Suppressor macrophage treated with lipopolysaccharide for 4 hours (primary cell): ENCODE results near the gene CDC14B.
A peak's percentile ranks its signal among the peaks of the same experiment; 100 is the strongest.
"Not testable (repeated sequence)": the region's sequence is repeated elsewhere in the genome, so short reads cannot be mapped to it uniquely, and the experiment has no call there.

Source experiments
- DNase-seq: peaks from one replicate; pipeline ENCODE4 v3.0.0-alpha.2; 2020

The CDC14B gene

GRCh38 chr9:96619491-96620180 is at the start of gene CDC14B:
Gene CDC14B, minus strand, starts transcription at chr9:96619843. Its CDS starts 465 bp downstream, at chr9:96619378.
- DNase-seq: peak; percentile 72

DNA sequence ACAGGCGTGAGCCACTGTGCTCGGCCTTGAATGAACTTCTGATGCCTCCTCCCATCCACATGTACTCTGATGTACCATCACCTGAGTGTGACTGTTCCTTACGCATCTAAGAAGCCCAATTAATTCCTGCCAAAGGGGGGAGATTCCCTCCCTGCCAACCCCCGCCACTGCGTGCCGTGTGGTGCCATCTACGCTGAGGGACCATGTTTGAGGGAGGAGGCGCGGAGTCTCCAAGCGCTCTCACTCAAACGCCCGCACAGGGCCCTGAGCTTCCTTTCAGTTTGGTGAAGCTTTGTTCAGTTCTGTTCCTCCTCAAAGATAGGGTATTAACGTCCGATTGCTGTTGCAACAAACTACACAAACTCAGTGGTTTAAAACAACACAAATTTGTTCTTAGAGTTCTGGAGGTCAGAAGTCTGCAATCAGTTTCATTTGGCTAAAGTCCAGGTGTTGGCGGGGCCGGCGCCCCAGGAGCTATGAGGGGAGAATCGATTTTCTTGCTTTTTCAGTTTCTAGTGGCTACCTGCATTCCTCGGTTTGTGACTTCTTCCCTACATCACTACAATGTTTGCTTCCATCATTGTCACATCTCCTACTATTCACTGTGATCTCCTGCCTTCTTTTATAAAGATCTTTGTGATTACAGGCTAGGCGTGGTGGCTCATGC is 49.4 kb upstream of the CDC14B start:
- no peak for DNase-seq

DNA sequence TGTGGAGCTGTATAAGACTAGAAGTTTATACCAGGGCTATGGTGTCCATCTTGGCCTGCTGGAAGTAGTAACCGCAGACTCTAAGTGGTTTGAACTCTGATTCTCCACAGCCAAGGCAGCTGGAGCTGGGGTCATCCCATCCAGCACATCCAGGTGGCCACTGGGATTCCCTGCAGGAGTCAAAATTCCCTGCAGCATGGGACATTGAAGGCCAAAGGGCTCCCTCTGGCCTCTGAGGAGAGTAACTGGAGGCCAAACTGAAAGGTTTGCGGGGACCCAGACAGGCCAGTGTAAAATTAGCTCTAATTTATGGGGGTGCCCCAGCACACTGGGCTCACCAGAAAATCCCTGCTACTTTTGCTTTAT is 47.7 kb upstream of the CDC14B start:
- no peak for DNase-seq

GRCh38 chr9:96666653-96667362 is 47.2 kb upstream of the CDC14B start:
- peak; percentile 74 for DNase-seq

DNA sequence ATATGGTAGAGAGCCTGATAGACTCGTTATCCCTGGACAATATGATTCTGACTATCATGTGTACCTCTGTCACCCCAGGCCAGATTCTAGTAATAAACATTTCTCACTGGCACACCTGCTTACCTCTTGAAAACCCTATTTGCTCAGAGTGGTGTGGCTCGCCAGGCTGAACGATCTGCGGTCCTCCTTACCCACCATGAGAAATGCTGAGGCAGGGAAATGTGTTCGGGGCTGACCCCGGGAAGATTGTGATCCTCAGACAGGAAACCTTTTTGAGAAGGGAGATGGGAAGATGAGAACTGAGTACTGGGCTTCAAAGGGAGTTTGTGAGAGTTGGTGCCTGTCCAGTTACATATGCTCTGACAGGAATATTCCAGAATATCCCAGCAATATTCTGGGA is 46.1 kb upstream of the CDC14B start:
- no peak for DNase-seq

GRCh38 chr9:96663506-96664120 is 44.0 kb upstream of the CDC14B start:
- no peak for DNase-seq

GRCh38 chr9:96661711-96662110 is 42.1 kb upstream of the CDC14B start:
- no peak for DNase-seq

DNA sequence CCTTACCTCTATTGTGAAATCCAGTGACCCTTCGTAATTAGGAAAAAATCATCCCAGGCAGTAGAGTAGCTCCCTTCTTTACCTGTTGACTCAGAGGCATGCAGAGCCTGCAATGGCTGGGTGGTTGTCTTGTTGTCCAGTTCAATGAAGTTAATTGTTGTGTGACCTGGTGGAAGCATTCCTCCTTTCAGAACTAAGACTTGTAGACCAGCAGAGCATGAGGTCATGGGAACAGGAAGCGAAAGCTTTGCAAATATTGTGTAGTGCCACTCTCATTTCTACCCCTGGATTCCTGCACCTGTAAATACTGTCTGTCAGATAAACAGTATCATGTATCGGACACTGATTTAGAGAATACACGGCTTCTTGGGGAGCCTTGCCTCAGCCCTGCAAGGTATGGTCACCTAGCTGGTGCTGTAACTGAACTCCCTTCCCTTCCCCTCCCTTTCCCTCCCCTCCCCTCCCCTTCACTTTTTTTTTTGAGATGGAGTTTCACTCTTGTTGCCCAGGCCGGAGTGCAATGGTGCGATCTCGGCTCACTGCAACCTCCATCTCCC is 41.1 kb upstream of the CDC14B start:
- DNase-seq: no peak

GRCh38 chr9:96655198-96655851 is 35.7 kb upstream of the CDC14B start, which contains the start of gene PRXL2C:
Gene PRXL2C, minus strand, starts transcription at chr9:96655317. Its CDS starts 36 bp downstream, at chr9:96655281.
- peak; percentile 93 for DNase-seq

- DNase-seq: peak; percentile 96
These were observed 35.0 kb upstream of the CDC14B start for GRCh38 chr9:96654450-96655197.

DNA sequence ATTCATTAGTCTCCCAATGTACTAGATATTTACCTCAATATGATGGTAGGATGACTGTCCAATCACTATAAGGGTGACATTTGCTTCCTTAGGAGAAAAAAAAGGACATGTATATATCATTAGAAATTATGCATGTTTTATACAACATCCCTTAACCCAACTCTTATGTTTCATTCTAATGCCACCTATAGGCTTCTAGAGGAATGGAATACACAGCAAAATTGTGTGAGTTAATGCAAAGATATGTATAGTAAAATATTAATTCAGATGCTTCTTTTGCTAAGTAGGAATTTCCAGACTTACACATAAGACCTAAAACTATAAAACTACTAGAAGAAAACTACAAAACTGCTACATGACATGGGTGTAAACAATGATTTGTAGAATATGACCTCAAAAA is 32.0 kb upstream of the CDC14B start:
- peak; percentile 28 for DNase-seq

- DNase-seq: no peak
These were observed 30.1 kb upstream of the CDC14B start for GRCh38 chr9:96649620-96650324.

GRCh38 chr9:96646081-96646991 is 26.7 kb upstream of the CDC14B start:
- peak; percentile 92 for DNase-seq

GRCh38 chr9:96644137-96644536 is 24.5 kb upstream of the CDC14B start:
- DNase-seq: no peak

DNA sequence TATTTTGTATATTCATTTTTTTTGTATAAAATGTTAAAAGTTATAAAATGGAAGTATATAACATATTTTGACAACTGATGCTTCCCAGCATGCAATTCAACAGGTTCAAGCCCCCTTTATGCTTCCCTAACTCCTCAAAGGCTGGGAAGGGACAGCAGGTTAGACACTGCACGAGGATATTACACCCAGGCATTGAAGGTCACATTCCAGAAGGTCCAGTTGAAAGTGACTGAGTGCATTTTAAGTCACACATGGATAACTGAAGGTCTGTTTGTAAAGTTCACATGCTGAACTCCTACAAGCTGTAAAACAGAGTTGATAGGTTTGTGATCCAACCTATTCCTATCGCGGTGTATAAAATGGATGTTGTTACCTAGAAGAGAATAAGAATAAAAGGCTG is 21.9 kb upstream of the CDC14B start:
- no peak for DNase-seq

GRCh38 chr9:96638606-96639364 is 19.1 kb upstream of the CDC14B start:
- DNase-seq: no peak

- no peak for DNase-seq
These were observed 16.7 kb upstream of the CDC14B start for GRCh38 chr9:96636368-96636767.

DNA sequence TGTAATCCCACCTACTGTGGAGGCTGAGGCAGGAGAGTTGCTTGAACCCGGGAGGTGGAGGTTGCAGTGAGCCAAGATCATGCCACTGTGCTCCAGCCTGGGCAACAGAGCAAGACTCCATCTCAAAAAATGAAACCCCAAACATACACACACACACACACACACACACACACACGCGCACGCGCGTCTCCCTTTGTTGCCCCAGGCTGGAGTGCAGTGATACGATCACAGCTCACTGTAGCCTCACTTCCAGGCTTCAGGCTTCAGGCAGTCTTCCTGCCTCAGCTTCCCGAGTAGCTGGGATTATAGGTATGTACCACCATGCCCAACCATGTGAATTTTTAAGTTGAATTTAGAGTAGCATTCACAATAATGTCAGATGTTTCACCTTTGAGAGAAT is 13.9 kb upstream of the CDC14B start:
- not testable (repeated sequence) for DNase-seq

DNA sequence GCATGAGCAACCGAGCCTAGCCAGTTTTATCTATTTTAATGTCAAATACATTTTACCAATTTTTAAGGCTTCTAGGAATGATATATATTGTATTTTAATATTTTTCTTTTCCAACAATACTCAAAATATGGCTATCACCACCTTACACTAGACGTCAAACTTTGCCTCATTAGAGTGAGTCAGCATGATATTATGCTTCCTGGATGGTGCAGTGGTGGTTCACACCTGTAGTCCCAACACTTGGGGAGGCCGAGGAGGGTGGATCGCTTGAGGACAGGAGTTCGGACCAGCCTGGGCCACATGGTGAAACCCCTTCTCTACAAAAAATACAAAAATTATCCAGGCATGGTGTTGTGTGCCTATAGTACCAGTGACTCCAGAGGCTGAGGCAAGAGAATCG is 7.3 kb upstream of the CDC14B start:
- DNase-seq: no peak
